GM18526 (cell line): ENCODE data around the gene GOPC.

Experiments
- POLR2A ChIP-seq: IDR thresholded peaks from 3 replicates; pipeline ENCODE4 v1.6.1; 2011; ENCODE audit not compliant: insufficient read length; ENCODE audit errors: extremely low read depth

The GOPC gene

GRCh38 chr6:117544716-117545115 is 57.6 kb downstream of the GOPC start:
- no peak for TF ChIP-seq POLR2A

DNA sequence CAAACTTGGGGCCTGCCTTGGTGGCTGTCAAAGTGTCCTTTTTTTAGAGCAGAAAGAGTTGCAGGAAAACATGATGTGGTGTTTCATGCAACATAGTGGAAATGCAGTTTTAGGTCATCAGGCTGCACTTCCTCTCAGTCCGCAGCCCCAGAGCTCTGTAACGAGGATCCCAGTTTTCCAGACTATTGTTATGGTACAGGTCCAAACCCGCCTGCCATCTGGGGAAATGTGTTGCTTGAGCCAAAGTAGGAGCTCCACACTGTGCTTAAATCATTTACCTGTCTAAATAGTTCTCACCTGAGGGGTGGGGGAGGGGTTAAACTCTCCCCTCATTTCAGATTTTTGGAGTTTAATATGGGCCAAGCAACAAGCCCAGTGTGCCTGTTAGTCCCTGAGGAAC is 59.8 kb downstream of the GOPC start:
- TF ChIP-seq POLR2A, result no peak

DNA sequence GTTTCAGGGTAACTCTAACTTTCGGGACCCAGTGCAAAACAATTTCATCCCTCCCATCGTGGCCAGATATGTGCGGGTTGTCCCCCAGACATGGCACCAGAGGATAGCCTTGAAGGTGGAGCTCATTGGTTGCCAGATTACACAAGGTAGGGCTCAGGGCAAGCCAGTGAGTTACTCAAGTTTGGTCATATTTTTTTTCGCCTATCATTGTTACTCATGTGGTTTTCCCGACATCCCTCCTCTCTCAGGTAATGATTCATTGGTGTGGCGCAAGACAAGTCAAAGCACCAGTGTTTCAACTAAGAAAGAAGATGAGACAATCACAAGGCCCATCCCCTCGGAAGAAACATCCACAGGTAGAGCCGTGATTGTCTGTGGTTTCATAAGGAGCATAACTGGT is 61.6 kb downstream of the GOPC start:
- TF ChIP-seq POLR2A, result no peak

- no peak for TF ChIP-seq POLR2A
Measured at GRCh38 chr6:117538615-117539014, 63.7 kb downstream of the GOPC start.

GRCh38 chr6:117536317-117536716 is 66.0 kb downstream of the GOPC start:
- TF ChIP-seq POLR2A, result no peak

DNA sequence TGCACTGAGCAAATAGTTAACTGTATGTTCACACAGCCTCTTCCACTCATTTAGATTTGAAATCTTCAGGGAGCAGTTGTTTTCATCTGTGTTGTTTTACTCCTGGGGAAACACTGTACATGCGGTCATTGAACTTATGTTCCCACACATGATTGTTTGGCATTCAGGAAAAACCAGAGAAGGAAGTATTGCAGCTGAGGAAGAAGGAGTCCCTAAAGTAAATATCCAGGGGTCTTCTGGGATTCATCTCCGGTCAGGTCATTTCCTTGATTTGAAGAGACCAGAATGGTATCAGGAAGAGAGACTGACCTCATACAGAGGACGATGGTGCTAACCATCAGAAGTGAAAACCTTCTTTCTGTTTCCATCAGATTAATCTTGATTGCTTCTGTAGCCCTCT is 67.3 kb downstream of the GOPC start:
- TF ChIP-seq POLR2A, result no peak

DNA sequence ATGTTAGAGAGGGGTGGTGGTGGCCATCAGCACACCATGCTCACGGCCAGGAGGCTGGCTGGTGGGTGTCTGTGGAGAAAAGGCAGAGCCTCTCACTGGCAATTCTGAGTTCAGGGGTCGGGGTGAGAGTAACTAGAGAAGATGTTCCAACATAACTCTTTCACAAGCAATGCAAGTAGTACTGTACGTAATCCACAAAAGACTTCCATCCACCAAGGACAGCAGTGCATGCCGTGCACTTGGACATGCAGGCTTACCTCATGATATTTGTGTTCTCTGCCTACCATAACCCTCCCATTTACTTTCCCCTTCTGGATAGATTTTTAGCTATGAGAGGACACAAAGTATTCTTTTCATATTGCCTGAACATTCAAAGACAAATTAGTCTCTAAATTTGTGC is 68.5 kb downstream of the GOPC start:
- TF ChIP-seq POLR2A, result no peak

DNA sequence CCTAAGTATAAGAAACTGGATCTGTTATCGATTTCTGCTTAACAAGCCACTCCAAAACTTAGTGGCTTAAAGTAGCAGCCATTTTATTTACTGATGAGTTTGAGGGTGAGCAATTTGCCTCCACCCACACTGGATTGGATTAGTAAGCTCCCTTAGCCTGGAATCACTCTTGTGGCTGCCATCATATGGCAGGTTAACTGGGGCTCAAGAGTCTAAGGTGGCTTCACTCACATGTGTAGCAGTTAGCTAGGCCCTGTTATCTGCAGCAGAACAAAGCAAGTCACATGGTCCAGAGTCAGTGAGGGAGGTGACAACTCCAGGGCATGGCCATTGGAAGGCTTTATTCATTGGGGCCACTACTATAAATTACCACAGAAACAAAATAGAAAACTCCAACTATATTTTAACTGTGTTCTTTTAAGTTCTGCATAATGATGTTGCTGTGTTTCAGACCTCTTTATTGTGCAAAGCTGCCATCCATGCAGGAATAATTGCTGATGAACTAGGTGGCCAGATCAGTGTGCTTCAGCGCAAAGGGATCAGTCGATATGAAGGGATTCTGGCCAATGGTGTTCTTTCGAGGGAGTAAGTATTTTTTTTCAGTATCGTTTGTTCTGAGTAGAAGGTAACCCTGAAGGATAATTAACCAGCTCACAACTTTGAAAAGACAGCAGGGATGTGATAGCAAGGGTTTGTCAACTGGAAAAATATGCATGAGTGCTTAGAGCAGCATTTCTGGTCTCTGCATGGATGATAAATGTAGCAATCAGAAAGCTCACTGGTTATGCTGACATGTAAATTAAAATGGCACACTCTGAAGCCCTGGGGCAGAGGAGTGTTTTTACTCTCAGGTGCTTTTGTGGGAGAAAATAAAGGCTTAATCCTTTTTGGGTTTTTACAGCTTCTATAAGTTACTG is 70.2 kb downstream of the GOPC start:
- no peak for TF ChIP-seq POLR2A

DNA sequence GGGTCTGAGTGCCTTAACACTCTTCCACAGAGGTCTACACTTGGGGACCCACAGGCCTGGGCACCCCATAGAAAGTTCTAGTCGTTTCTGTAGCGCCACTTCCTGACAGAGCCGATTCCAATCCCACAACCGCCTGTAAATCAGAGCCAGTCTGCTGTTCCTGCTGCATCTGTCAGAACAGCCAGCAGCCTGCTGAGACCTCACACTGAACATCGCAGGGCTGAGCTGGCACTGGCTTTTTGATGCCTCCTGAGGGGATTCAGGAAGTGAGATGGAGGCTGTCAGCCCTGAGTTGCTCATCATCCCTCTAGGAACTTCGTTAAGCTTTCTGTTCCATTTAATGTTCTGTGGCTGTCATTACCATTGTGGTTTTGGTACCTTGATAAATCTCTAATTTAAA is 71.0 kb downstream of the GOPC start:
- TF ChIP-seq POLR2A, result no peak

DNA sequence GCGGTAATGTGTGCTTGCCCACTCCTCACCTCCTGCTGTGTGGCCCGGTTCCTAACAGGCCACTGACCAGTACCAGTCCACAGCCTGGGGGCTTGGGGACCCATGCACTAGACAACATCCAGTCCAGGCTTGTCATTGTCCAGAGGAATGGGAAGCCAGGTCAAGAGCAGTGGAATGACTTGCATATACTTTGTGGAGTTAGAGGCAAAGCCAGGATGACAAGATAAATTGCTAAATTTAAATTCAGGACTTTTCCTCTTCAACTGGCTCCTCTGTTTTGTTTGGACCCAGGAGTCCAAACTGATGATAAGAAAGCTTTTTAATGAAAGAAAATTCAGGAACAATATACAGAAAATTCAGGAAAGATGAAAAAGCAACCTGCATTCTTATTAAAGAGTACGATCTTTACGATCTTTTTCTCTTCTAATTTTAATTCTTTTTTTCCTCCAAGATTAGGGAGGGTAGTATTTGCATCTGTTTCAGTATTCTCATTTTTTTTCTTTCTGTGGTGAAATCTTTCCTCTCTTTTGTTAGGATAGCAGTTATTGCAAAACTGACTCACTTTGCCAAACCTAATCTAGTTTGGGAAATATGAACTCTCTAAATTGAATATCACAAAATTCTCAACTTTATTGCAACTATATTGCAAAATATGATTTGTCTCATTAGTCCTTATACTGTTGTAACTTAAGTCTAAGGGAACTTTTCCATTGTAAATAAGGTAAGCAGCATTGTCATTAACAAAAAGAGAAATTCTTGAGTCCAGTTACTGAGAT is 71.7 kb downstream of the GOPC start:
- no peak for TF ChIP-seq POLR2A

DNA sequence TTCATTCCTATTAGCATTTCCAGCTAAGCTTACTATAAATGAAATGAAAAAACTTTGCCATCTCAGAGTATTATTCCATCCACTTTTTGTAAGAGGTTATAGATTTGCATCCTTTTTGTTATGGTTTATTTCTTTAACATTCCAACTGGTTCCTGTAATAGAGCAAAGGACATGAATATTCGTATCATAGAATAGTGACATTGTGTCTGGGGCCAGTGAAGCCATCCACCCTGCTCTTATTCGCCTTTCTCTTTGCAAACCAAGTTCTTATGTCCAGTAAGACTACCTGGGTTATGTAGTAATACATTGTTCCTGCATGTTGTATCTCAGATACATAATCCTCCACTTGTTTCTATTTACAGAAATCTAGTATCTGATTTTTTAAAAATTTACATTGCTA is 76.7 kb downstream of the GOPC start:
- no peak for TF ChIP-seq POLR2A

GRCh38 chr6:117521791-117522502 is 80.4 kb downstream of the GOPC start:
- TF ChIP-seq POLR2A, result no peak

DNA sequence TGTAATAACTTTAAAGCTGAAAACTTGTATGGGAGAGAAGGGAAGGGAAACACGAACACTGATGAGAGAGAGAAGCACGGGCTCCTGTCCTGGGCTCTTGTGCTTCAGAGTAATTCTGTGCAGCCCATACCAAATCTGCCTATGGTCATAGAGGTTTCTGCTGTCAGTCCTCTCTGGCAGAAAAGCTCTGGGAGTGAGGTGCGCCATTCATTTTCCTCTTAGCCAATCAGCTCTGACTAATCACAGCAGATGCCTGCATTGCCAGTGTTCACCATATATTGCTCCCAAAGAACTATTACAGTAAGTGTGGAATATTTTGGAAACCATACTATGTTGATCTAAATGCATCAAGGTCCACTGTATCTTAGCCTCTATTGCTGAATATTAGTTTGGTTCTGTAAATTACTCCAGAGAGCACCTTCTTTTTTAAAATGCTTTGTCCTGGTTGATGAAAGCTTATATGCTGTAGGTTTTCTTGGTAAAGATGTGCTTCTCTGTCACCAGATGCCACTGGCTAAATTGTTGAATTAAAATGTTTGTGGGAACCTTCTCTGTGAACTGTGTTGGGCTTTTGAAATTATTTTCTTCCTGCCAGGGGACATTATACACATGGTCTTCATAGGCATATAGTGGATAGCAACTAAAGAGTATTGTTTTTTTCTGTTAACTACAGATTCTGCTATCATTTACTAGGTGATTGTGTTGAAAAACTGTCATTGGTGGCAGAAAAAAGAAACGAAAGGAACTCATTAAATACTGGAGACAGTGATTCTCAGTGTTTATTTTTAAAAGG is 81.5 kb downstream of the GOPC start:
- no peak for TF ChIP-seq POLR2A

GRCh38 chr6:117518870-117519269 is 83.4 kb downstream of the GOPC start:
- TF ChIP-seq POLR2A, result no peak

DNA sequence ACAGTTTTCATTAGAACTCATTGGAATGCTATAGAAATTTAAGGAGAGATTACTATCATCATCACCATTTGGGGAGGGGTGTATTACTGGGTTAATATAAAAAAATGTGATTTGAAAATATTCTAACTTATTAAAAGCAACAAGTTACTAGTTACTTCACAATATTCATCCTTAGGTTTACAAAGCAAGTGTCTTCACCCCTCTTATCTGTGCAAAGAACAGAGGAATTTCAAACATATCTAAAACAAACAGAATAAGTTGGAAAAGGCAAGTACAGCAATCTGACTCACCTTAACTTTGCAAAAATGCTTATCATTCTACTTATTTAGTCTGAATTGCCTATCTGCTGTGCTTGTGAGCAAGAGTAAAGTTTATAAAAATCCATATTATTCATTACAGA is 87.0 kb downstream of the GOPC start:
- TF ChIP-seq POLR2A, result no peak
